Small intestine (tissue), 7 donors: ENCODE results near the gene FABP6. TPM values are rescaled to one million over a fixed set of nuclear protein-coding genes. Genes with fewer than 3 reads are reported as not detected.

Experiments
- DNase-seq, 2 donors: peaks; one replicate each; pipeline versions ENCODE4 v3.0.0 to v3.0.0-alpha.2; 2013
- FAIRE-seq: peaks from 2 replicates; lab custom pipeline; 2012; peaks lifted over from hg19 to GRCh38; lab: Jason Lieb, UNC
- H3K27ac ChIP-seq, 3 donors: one replicate each; pipeline ENCODE4 v1.5.1; 2013; ENCODE audit warnings: low read length in 2 of 3, mild to moderate bottlenecking in 2 of 3, control low read depth in 1 of 3, inconsistent platforms in 1 of 3, low read depth in 1 of 3, moderate library complexity in 1 of 3
- H3K27me3 ChIP-seq, 3 donors: one replicate each; pipeline ENCODE4 v1.6.1; 2013; ENCODE audit warnings: low read length in 3 of 3, inconsistent platforms in 1 of 3; ENCODE audit not compliant: control insufficient read depth in 3 of 3, insufficient read depth in 3 of 3
- H3K36me3 ChIP-seq, 3 donors: one replicate each; pipeline ENCODE4 v1.6.1; 2013; ENCODE audit warnings: low read length in 3 of 3, inconsistent platforms in 1 of 3, low read depth in 1 of 3, mild to moderate bottlenecking in 1 of 3, moderate library complexity in 1 of 3; ENCODE audit not compliant: control insufficient read depth in 3 of 3, insufficient read depth in 2 of 3
- H3K4me1 ChIP-seq, 3 donors: one replicate each; pipeline ENCODE4 v1.6.1; 2013; ENCODE audit warnings: low read length in 2 of 3, inconsistent platforms in 1 of 3, low read depth in 1 of 3, mild to moderate bottlenecking in 1 of 3, moderate library complexity in 1 of 3; ENCODE audit not compliant: control insufficient read depth in 3 of 3, insufficient read depth in 2 of 3
- H3K4me3 ChIP-seq, 3 donors: one replicate each; pipeline ENCODE4 v1.5.1; 2013; ENCODE audit warnings: low read length in 3 of 3, control low read depth in 1 of 3, inconsistent platforms in 1 of 3, low read depth in 1 of 3, mild to moderate bottlenecking in 1 of 3, moderate library complexity in 1 of 3
- H3K9me3 ChIP-seq, 2 donors: one replicate each; pipeline ENCODE4 v1.6.1; 2013; ENCODE audit warnings: low read depth in 1 of 2, low read length in 1 of 2; ENCODE audit not compliant: control insufficient read depth in 2 of 2, insufficient read depth in 1 of 2
- WGBS, 3 donors: extraction: QIAGEN DNeasy Blood & Tissue Kit; methylation state at CpG; one replicate each; pipeline ENCODE4 v1.1.7; 2013; 5-methylcytosine and 5-hydroxymethylcytosine counted together
- polyA plus RNA-seq, 4 donors: library from polyadenylated mRNA; stranded (reverse) in 3 of 4; unstranded in 1 of 4; fragments of 200-250 nt in 3 of 4; fragments of 120-200 nt in 1 of 4; gene quantifications; one replicate each; pipeline versions ENCODE4 v1.2.1 to v1.2.3, GENCODE V29; 2013
- donor health status: healthy with polysubstance abuse.
- donor health status: control.
- donor health status: control.
- donor health status: Bipolar disorder and iron deficiency.
- donor health status: healthy.

FABP6 gene
- polyA plus RNA-seq, 4 donors, result 1.5 to 201 TPM; not detected in 2

DNA sequence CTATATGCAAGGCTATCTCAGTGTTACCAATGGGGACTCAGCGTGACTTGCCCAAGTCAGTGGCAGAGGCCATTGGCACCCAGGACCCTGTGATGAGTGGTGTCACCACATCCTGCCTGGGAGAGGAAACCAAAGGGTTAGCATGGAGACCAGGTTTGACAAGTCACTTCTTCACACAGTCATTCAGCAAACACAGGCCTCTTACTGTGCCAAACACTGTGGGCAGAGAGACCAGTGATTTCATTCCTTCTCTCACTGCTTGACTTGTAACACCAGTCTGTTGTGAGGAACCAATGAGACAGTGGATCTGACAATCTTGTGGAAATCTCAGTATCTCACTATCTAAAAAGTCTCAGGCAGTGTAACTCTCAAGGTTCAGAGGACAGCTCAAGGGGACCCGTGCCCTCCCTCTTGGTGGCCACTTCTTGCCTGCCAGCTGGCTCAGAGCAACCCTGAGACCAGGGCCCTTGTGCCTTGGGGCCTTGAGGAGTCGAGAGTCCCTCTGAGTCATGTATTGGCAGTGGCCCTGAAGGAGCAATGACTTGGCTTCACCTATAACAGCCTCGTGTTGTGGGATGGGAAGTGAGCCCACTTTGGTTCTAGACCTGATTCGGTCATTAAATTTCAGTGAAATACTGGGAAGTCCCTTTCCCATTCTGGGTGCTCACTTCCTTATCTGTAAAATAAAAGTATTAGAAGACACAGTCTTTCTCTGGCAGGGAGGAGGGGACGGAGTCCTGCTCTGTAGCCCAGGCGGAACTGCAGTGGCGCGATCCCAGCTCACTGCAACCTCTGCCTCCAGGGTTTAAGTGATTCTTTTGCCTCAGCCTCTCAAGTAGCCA is 1.6 kb downstream of the FABP6 start:
- peaks cover 0 to 7% (median 0%) of the 10 kb centered on the region in 3 donors for H3K4me1 ChIP-seq
- no peak overlapping the region for H3K4me3 ChIP-seq
- DNase-seq (peak in 1 of 2 donors; percentile 38), FAIRE-seq (no peak)
- H3K27ac ChIP-seq, result no peak overlapping the region
- H3K9me3 ChIP-seq, result peaks cover 0 to 11% of the 10 kb centered on the region in 2 donors
- 75 to 79% (median 75%) methylated on average over 9 of the region's 9 CpGs for WGBS, 3 donors
- no peaks in the 10 kb centered on the region for H3K36me3 ChIP-seq
- no peaks in the 10 kb centered on the region for H3K27me3 ChIP-seq

DNA sequence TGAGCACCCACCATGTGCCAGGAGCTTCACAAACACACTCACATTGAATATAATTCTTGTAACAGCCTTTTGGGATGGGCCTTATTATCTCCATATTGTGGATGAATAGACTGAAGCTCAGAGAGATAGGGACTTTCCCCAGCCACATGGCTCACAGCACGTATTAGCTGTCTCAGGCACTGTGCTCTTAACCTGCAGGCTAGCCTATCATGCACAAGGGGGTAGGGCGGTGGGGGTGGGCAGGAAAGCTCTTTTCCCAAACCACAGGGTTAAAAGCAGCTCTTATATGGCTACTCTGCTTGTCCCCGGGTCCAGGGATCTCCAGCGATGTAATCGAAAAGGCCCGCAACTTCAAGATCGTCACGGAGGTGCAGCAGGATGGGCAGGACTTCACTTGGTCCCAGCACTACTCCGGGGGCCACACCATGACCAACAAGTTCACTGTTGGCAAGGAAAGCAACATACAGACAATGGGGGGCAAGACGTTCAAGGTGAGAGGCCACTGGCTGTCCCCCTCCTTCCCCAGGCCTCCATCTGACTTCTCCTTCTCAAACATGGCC is 2.6 kb downstream of the FABP6 start:
- H3K9me3 ChIP-seq, result peaks cover 0 to 11% of the 10 kb centered on the region in 2 donors
- 84 to 91% (median 88%) methylated on average over 10 of the region's 10 CpGs for WGBS, 3 donors
- DNase-seq (no peak), FAIRE-seq (no peak)
- H3K4me1 ChIP-seq, result peaks cover 0 to 7% (median 0%) of the 10 kb centered on the region in 3 donors
- H3K27me3 ChIP-seq, result no peaks in the 10 kb centered on the region
- no peaks in the 10 kb centered on the region for H3K36me3 ChIP-seq
- H3K27ac ChIP-seq, result no peak overlapping the region
- H3K4me3 ChIP-seq, result no peak overlapping the region

DNA sequence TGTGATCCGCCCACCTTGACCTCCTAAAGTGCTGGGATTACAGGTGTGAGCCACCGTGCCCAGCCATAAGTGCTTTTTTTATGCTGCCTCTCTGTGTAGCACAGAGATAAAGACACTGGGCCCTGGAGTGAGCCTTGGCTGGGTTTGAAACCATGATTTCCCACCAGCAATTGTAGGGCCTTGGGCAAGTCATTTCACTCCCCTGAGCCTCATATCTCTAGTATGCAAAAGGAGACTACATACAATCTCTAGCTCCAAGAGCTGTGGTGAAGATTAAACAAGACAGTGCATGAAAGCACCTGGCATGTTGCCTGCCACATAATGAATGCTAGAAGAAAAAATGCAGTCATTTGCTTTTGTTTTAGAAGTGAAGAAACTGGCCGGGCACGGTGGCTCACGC is 3.9 kb downstream of the FABP6 start:
- DNase-seq, result no peak
- Histone ChIP-seq H3K9me3 (peaks cover 0 to 11% of the 10 kb centered on the region in 2 donors), H3K4me3 (no peak overlapping the region), H3K36me3 (no peaks in the 10 kb centered on the region), H3K27me3 (no peaks in the 10 kb centered on the region), H3K27ac (no peak overlapping the region), H3K4me1 (peaks cover 0 to 7% (median 0%) of the 10 kb centered on the region in 3 donors)
- WGBS, 3 donors, result 76 to 82% (median 76%) methylated on average over 5 of the region's 5 CpGs
- FAIRE-seq, result no peak

DNA sequence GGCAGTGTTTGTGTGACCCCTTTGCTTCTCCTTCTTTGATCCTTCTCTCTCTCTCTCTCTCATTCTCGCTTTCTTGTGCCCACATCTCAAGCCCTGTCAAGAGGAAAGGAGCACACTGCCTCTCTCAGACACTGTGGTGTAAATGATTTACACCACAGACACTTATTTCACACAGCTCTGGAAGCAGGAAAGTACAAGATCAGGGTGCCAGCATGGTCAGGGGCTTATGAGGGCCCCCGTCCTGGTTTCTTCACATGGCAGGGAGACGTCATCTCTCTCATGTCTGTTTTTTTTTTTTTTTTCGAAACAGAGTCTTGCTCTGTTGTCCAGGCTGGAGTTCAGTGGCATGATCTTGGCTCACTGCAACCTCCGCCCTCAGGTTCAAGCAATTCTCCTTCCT is 6.4 kb downstream of the FABP6 start:
- no peaks in the 10 kb centered on the region for H3K27me3 ChIP-seq
- H3K4me3 ChIP-seq, result no peak overlapping the region
- H3K4me1 ChIP-seq, result peaks cover 0 to under 1% (median 0%) of the 10 kb centered on the region in 3 donors
- WGBS, 3 donors, result 84 to 91% (median 90%) methylated on average over 5 of the region's 5 CpGs
- FAIRE-seq (no peak), DNase-seq (no peak)
- peaks cover 0 to 11% of the 10 kb centered on the region in 2 donors for H3K9me3 ChIP-seq
- no peak overlapping the region for H3K27ac ChIP-seq
- no peaks in the 10 kb centered on the region for H3K36me3 ChIP-seq

DNA sequence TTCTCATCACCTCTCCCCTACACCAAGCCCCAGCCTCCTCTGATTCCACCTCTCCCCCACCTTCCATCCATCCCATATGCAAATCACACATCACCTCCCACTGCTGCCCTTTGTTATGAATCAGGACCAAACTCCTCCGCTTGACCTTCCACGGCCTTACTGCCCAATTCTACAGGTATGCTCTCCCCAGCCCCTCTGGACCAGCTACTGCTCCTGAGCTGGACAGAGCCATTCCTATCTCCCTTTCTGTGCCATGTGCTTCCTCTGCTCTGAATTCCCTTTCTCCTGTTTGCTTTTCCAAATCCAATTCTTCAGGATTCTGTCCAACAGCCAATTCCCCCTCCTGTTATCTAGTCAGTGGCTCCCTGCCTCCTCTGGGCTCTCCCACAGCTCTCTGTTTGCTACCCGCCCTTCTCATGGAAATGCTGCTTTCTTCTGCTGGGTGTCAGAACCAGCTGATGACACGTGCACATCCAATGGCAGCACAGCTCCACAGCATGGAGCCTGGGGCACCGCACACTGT is 8.3 kb downstream of the FABP6 start:
- H3K4me3 ChIP-seq, result no peak overlapping the region
- no peaks in the 10 kb centered on the region for H3K4me1 ChIP-seq
- DNase-seq (no peak), FAIRE-seq (no peak)
- no peaks in the 10 kb centered on the region for H3K27me3 ChIP-seq
- no peaks in the 10 kb centered on the region for H3K36me3 ChIP-seq
- 79 to 92% (median 86%) methylated on average over 5 of the region's 5 CpGs for whole genome bisulfite sequencing, 3 donors
- H3K27ac ChIP-seq, result no peak overlapping the region
- H3K9me3 ChIP-seq, result peaks cover 0 to 11% of the 10 kb centered on the region in 2 donors

DNA sequence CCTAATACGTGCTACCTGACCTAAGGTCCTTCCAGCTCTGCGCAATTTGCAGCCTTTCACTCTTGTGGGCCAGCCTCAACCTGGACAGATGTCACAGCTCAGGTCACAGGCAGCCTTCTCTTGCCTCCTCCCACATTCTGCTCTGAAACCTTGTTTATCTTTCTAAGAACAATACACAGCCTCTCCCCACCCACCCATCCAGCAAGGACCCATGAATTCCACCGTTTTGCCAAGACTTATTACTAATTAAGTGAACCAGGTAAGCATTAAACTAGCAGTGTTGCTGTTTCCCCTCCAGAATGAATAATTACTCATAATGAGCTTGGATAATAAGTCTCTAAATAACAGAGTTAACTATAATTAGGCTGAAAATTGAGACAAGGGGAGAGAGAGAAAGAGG is 11.0 kb downstream of the FABP6 start:
- no peaks in the 10 kb centered on the region for H3K36me3 ChIP-seq
- no peaks in the 10 kb centered on the region for H3K4me1 ChIP-seq
- 23 to 60% (median 24%) methylated on average over 3 of the region's 3 CpGs for WGBS, 3 donors
- FAIRE-seq (no peak), DNase-seq (no peak)
- no peaks in the 10 kb centered on the region for H3K9me3 ChIP-seq
- H3K27me3 ChIP-seq, result no peaks in the 10 kb centered on the region
- H3K4me3 ChIP-seq, result no peak overlapping the region
- no peak overlapping the region for H3K27ac ChIP-seq

DNA sequence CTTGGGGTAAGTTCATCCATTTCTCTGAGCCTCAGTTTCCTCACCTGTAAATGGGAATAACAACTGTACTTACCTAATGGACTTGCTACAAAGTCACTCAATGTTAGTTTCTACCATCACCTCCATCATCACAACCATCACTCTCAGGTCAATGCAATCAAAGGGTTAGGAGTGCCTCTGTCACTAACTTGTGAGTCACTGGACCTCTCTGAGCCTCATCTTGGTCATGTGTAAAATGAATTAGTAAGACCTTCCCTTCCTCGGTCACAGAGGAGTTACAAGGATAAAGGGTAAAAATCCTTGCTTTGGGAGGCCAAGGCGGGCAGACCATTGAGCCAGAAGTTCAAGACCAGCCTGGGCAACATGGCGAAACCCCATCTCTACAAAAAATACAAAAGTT is 12.8 kb downstream of the FABP6 start:
- DNase-seq, result no peak
- no peak overlapping the region for H3K4me3 ChIP-seq
- H3K27me3 ChIP-seq, result no peaks in the 10 kb centered on the region
- no peak for FAIRE-seq
- H3K27ac ChIP-seq, result no peak overlapping the region
- no peaks in the 10 kb centered on the region for H3K4me1 ChIP-seq
- no peaks in the 10 kb centered on the region for H3K36me3 ChIP-seq
- H3K9me3 ChIP-seq, result no peaks in the 10 kb centered on the region
- 73 to 94% (median 89%) methylated on average over 3 of the region's 3 CpGs for WGBS, 3 donors

DNA sequence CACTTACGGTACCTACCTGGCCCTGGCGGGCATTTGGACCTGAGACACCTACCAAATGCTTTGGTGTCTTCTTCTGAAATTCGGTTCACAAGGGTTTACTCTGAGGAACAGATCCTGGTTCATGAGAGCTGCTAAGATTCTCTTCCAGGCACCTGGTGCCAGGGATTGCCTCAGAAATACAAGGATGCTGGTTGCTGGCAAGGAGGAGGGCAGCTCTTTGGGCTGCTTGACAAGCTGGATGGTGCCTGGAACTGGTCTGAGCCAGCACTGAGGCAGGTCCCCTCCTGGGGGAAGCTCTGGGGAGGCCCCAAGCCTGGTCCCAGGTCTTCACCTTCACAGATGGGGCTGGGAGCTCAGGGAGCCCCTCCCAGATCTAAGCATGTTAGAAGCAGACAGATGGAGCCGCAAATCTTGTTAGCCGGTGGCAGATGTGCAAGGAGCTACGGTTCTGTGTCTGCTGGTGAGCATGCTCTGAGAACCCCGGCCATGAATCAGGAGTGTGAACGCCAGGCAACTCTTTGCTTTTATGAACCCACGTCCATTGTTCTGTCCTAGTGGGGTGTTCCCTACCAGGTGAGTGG is 16.3 kb downstream of the FABP6 start:
- Histone ChIP-seq H3K9me3 (no peaks in the 10 kb centered on the region), H3K36me3 (peaks cover 0 to 5% (median 0%) of the 10 kb centered on the region in 3 donors), H3K27me3 (no peaks in the 10 kb centered on the region), H3K27ac (no peak overlapping the region), H3K4me1 (peaks cover 0 to 6% (median 0%) of the 10 kb centered on the region in 3 donors), H3K4me3 (no peak overlapping the region)
- WGBS, 3 donors, result 60 to 75% (median 72%) methylated on average over 9 of the region's 9 CpGs
- FAIRE-seq (no peak), DNase-seq (no peak)
